Caki2 (cell line): Measurements from ENCODE around the gene EIF4E1B. TPM values are rescaled to one million over a fixed set of nuclear protein-coding genes. Genes with fewer than 3 reads are reported as not detected.

Source experiments
- DNase-seq: peaks from one replicate; pipeline ENCODE4 v3.0.0-alpha.2; 2015; ENCODE audit warnings: low read depth
- in situ Hi-C: cut with HindIII; loops from 2 replicates; pipeline ENCODE4 v1.10.0; 2016; ENCODE audit warnings: low sequenced_read_pairs, low pct_unique_long_range_greater_than_20kb, mixed read lengths
- total RNA-seq: library from RNA; depleted of rRNA; stranded (reverse); fragments of >200 nt; shearing (Covaris generic); gene quantifications from 2 replicates; pipeline ENCODE4 v1.2.3, GENCODE V29; 2014; ENCODE audit warnings: low replicate concordance

Gene EIF4E1B
- total RNA-seq, 1 experiment from 2014 or later, result not detected

DNA sequence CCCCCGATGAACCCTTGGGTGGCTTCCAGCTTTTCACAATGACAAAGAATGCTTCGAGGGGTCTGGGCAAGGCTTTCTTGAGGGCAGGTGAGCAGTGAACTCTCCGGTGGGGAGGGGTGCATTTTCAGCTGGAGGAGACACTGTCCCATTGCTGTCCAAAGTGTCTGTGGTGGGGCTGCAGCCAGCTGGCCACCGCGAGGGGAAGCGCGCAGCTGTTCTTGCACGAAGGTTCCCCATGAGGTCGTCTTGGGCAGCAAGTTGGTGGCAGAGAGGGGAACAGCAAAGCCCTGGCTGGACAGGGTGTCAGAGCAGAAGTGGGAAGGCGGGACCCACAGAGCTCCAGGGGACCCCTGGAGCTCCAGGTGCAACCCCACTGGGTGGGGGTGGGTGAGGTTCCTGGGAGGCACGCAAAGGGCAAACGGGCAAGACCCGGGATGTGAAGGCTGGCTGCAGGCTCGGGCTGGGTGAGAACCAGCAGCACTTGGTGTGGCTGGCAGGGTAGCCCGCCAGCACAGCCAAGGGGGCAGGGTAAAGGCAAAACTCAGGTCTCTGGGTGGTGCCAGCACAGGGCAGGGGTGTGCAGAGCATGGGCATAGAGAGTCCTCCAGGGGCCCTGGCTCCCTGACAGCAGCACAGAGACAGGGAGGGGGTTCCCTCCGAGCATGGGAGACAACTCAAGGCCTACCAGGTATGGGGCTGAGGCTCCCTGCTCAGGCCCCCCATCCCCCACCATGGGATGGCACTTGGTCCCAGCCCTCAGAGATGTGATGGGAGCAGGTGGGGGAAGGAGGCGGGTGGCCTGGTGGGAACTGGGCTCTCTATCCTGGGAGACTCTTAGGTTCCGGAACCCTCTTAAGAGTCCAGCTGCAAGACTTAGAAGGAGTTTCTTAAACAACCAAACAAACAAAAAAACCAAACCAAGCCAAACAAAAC is 43.4 kb downstream of the EIF4E1B start:
- DNase-seq, result no peak
- in situ Hi-C loops, result no loop called here

DNA sequence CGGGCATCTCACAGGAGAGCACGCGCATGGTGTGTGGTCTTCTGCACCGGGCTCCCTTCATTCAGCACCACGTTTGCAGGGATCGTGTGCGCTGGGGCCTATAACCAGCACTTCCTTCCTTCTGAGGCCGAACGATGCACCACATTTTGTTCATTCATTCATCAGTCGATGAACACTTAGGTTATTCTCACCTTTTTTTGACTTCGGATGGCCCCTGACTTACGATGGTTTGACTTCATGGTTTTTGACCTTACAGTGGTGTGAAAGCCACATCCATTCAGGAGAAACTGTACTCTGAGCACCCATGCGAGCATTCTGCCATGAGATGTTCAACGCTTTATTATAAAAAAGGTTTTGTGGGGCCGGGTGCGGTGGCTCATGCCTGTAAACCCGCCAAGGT is 44.3 kb downstream of the EIF4E1B start:
- in situ Hi-C loops, result no loop called here
- no peak for DNase-seq

DNA sequence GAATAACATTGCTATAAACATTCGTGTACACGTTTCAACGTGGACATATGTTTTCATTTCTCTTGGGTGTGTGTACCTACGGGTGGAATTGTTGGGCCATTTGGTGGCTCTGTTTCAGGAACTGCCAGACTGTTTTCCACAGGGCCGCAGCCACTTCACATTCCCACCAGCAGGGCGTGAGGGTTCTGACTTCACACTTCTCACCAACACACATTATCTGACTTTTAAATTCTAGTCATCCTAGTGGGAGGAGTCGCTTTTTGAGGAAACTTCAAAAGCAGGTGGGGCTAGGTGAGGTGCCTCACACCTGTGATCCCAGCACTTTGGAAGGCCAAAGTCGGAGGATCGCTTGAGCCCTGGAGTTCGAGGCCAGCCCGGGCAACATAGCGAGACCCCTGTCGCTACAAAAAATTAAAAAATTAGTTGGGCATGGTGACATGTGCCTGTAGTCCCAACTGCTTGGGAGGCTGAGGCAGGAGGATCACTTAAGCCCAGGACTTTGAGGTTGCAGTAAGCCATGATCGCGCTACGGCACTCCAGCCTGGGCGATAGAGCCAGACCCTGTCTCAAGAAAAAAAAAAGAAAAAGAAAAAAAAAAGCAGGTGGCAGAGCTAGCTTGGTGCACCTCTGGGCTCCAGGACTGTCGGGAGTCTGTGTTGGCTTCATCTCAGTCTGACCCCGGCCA is 45.3 kb downstream of the EIF4E1B start:
- DNase-seq, result peak; percentile 40
- in situ Hi-C loops, result no loop called here

DNA sequence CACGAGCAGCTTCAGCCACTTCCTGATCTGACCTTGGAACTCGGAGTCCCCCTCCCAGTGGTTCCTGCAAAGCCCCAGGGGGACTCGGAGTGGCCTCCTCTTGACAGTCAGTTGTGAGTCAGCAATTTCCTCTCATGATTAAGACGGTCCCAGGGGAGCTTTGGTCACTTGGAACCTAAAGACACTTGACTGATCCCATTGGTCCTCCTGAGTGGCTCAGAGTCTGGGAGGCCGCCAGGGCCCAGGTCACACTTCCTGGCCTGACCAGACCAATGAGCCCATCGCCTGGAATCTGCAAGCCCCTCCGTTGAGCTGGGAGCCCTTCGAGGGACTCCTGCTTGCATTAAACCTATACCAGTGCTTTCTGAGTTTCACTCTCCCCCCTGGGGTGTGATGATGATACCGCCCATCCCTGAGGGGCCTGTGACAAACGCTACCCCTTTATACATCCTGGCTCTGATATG is 45.9 kb downstream of the EIF4E1B start:
- DNase-seq, result peak; percentile 61
- in situ Hi-C loops, result no loop called here

DNA sequence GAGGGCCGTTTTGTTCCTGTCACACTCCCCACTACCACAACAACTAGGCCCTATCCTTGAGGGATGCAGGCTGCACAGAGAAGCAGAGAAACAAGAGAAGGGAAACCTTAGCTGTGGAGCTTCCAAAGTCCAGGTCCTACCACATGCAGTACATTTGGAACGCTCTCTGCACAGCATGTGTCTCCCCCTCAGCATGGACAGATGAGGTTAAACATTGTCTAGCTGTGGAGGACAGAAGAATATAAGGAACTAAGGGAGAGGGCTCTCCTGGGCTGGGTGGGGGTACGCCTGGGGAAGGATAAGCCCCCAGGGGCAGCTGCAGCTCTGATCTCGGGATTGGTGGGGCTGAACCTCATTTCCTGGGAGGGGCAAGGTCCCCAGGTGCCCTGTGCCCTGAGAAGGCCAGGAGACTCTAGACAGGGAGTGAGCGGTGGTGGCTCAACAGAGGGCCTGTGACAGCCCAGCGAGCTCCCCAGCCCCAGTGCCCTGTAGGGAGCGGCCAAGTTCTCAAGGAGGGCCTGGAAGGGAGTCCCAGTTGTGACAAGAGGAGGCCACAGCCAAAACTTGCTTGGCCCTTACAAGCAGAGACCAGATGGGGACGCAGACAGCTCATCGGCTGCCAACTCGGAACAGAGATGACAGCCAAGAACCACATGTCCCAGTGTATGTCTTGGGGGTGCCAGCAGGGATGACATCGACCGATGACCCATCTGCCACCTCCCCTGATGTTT is 46.9 kb downstream of the EIF4E1B start:
- DNase-seq, result no peak
- in situ Hi-C loops, result no loop called here

DNA sequence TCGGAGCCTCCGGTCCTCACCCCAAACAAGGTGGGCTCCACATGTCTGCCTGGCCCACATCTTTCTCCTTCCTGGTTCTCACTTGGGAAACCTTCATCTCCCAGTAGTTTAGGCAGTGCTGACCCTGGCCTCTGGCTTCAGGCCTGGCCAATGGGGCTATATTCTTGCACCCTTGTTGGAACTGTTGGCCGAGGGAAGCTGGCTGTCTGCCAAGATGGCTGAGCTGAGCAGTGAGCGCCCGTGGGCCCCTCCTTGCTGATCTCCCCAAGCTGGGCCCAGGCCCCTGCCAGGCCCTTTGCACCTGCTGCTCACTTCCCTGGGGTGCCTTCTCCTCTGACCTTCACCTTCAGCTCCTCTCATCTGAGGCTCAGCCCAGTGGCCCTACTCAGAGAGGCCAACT is 48.1 kb downstream of the EIF4E1B start:
- in situ Hi-C loops, result no loop called here
- no peak for DNase-seq

DNA sequence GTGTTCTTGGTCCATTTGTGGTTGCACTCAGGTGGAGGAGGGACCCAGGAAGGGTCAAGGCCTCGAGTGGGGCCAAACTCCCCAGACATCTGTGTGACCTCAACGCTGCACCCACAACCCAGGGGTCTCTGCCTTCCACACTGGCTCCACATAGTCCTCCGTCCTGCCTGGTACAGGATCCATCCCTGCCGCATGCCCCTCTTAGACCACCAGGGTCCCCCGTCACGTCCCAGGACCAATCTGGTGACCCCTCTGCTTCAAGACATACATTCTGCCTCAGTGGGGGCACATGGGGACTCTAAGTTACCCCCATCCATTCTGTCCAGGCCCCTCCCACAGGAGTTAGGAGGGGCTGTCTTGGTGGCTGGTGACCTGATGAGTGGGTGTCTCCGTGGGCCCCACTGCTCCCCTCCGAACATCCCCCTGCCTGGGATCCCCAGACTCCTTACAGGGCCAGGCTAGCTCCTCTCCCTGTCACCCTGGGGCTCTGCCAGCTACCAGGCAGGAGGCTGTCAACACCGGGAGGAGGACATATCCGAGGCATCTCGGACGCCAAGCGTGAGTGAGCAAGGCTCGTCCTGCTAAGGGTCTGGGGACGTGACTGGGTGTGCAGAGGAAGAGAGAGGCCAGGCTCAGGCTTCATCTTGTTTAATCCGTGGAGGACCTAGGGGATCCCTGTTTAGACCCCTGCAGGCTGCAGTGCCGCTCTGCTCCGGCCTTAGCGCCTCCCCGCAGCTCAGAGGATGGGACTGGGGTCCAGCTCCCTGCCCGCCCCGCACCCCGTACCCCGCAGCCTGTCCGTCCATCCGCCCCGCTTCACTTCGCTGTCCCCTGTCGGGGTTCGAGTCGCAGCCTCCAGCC is 49.1 kb downstream of the EIF4E1B start:
- DNase-seq, result no peak
- in situ Hi-C loops, result no loop called here

DNA sequence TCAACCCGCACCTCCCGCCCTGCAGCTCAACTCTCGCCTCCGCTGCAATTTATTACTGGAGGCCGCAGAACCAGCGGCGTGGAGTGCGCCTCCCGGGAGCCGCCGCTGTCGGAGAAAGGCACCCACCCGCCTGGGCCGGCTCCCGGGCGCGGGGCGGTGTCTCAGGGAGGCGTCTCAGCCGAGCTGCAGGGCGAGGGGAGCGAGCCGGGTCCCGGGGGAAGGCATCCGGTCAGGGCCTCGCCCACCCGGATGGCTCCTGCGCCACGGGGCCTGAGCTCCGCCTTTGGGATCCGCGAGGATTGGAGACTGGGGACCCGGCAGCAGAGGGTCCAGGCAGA is 49.7 kb downstream of the EIF4E1B start:
- in situ Hi-C loops, result no loop called here

DNA sequence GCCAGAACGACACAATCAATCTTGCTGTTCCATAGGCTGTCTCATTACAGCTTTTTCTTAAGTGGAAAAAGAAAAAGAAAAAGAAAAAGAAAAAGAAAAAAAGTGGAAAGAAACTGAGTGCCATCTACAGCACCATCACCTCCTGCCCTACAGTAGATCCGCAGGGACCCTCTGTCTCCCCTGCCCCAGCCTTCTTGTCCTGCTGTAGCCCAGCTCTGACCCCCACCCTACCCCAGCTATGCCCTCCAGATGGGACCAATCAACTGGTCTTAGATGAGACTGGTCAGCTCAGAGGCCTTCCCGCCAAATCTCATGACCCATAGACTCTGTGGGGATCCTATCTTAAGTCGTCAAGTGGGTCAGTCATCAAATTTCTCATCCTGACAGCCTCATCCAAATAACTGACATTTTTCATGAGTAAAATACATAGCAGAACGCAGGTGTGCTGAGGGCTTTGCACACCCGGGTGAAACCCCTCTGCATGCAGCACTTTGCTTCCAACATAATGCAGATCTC is 51.6 kb downstream of the EIF4E1B start:
- in situ Hi-C loops, result no loop called here
- no peak for DNase-seq

More for the DNA sequence above, 49.7 kb downstream of the EIF4E1B start:
- no peak for DNase-seq

DNA sequence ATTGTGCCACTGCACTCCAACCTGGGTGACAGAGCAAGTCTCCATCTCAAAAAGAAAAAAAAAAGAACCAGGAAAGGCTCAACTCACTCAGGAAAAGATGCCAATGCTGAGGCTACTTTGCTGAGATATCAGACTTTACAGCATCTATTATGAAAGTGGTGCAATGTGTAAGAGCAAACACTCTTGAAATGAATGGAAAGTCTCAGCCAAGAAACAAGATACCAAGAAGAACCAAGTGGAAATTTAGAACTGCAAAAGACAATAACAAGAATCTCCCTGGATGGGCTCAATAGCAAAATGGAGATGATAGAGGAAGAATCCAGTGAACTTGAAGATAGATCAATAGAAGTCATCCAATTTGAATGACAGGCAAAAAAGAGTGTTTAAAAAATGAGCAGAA is 54.5 kb downstream of the EIF4E1B start:
- in situ Hi-C loops, result no loop called here

DNA sequence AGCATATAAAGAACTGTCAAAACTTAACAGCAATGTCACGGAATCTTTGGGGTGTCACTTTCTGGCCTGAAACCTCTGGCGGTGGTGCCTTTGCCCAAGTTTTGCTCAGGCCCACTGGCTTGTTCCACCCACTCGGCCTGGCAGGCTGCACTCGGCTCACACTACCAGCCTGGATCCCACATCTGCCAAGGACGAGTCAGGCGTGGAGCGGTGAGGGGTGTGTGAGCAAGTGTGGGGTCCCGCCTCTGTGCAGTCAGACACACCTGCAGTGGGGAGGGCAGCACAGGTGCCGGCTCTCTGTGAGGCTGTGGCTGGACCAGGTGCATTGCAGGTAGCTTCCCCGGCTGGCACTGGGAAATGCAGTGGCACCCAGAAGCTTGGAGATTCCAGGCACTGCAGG is 56.8 kb downstream of the EIF4E1B start:
- in situ Hi-C loops, result no loop called here

More for the DNA sequence above, 54.5 kb downstream of the EIF4E1B start:
- no peak for DNase-seq

DNA sequence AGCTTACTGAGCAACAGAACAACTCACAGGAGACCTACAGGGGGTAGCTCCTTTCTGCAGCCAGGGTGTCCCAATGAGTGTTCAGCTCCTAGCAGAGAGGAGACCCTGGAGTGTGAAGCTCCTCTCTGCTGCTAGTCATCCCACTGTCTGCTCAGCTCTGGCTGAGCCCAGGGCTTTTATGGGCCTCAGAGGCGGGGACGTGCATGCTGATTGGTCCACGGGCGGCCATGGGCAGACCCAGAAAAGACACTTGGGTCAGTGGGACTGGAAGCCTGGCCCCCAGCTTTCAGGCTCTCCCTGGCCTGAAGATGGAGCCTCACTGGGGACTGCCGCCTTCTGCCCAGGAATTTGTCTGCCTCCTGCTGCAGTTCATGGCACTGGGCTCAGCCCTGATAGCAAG is 57.4 kb downstream of the EIF4E1B start:
- in situ Hi-C loops, result no loop called here
- DNase-seq, result no peak

More for the DNA sequence above, 56.8 kb downstream of the EIF4E1B start:
- DNase-seq, result no peak

DNA sequence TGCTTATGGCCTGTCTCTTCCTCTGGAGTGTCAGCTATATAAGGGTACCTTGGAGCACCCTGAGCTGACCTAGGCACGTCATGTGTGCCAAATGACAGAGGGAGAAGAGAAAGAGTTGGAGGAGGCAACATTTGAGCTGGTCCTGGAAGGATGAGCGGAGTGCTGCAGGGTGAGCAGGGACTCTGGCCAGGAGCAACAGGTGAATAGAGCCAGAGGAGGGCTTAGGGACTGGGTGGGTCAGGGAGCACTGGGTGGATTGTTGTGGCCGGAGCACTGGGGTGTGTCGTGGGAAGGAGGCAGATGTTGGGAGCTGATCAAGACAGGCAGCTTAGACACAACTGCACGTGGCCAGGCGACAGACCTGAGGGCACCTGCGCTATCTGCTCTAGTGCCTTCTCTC is 60.4 kb downstream of the EIF4E1B start:
- no peak for DNase-seq
- in situ Hi-C loops, result no loop called here

DNA sequence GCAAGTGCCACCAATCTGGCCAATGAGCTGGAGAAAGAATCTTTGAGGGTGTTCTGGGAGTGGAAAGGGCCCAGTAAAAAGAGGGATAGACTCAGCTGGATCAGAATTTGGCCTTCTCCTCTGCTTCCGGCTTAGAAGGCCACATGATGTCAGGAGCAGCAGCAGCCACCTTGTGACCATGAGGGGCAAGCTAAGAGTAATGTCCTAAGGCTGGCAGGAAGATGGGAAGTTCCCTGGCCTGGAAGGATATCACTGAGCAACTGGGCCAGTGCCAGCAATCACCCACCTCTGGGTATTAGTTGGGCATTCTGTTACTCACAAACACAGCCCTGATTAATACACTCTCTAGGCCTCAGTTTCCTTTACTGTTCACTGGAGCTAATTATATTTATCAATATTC is 61.0 kb downstream of the EIF4E1B start:
- in situ Hi-C loops, result no loop called here
- no peak for DNase-seq

DNA sequence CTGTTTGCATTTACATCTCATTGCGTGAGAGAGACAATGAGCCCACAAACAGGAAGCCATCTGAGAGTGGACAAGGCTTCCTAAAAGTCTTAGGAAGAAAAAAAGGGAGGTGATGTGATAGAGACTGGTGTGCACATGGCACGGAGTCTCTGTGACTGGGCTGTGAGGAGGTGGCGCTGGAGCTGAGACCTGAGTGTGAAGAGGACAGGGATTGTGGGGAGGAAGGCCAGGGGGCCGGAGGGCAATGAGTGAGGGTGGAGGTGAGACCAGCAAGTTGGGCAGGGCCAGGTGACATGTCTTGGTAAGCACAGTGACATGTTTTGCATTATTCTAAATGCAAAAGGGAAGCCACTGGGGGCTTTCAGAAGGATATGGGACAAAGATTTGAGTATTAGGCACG is 61.9 kb downstream of the EIF4E1B start:
- no peak for DNase-seq
- in situ Hi-C loops, result no loop called here

DNA sequence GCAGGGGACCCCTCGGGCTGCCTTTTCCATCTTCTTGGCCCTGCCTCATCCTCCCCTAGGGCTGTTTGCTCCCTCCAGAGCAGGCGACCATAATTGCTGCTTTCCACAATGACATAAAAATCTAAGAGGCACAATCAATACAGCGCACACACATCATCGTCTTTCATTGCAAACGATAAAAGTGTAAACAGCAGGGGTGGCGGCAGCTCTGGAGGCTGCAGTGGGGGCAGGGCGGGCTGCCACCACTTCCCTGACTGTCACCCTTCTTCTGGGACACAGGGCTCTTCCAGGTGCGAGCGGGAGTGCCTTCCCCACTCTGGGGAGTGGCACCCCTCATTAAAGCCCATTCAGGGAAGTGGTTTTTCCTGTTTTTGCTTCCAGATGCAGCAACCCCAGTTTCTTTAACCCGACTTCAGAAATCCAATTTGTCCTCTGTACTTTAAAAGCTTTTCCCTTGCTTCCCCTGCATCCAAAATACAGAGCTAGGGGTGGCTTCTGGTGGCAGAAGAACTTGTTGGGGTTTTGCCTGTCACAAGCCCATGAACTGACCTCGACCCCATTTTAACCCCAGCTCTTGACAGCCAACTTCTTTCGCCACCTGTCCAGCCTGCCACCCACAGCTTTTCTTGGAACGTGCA is 62.5 kb downstream of the EIF4E1B start:
- DNase-seq, result no peak
- in situ Hi-C loops, result no loop called here

DNA sequence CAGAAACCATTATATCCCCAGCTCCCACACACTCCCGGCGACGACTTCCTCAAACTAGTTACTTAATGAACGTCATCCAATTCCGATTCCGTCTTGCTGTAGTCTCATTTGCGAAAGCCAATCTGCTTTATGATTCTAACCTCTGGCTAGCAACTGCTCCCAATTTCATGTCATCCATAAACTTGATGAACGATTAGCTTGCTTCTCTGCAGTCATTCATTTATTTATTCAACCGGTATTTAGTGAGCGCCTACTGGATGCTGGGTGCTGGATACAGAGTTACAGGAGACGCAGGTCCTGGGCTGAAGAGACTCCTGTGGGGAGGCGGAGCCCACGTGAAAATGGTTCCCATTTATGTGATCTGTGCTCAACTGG is 63.0 kb downstream of the EIF4E1B start:
- in situ Hi-C loops, result no loop called here

More for the DNA sequence above, 63.0 kb downstream of the EIF4E1B start:
- DNase-seq, result no peak
